ENCODE results near the gene GPR137B. TPM values are rescaled to one million over a fixed set of nuclear protein-coding genes. Genes with fewer than 3 reads are reported as not detected.

GPR137B gene
- total RNA-seq, 4 donors from 2014 or later = 6.0 to 16.2 (median 11.5) TPM

GRCh38 chr1:236173174-236173767, 30.9 kb downstream of the GPR137B start:
- Histone ChIP-seq H3K27ac (no peak overlapping the region), H3K27me3 (no peaks in the 10 kb centered on the region), H3K4me1 (peaks cover 0 to 3% (median 0%) of the 10 kb centered on the region in 4 donors), H3K9me3 (no peaks in the 10 kb centered on the region), H3K4me3 (no peak overlapping the region), H3K36me3 (no peaks in the 10 kb centered on the region)
- intact Hi-C loops (cut with DNase I; ENCODE audit: low total_unique reads) (no loop called here), in situ Hi-C loops (cut with MboI; ENCODE audit: low pct_ligation_motif_present in 1 of 4, low pct_unique_long_range_greater_than_20kb in 1 of 4, low sequenced_read_pairs in 3 of 4) (no loop called here)
- TF ChIP-seq POLR2A (IDR thresholded peaks at IDR 0.05) = no peak
- TF ChIP-seq CTCF (IDR thresholded peaks at IDR 0.05) = no peak
- no peak for TF ChIP-seq EP300 (IDR thresholded peaks at IDR 0.05; ENCODE audit: low read depth)
- WGBS, 2 donors (ENCODE audit: low coverage in 1 of 2) = 82 to 85% methylated on average over 4 to 5 of the region's 5 CpGs
- DNase-seq = no peak

GRCh38 chr1:236175642-236176336, 33.5 kb downstream of the GPR137B start:
- WGBS, 2 donors (ENCODE audit: low coverage in 1 of 2) = 87% methylated on average over 7 to 12 of the region's 12 CpGs
- no peak for DNase-seq
- Histone ChIP-seq H3K4me1 (peaks cover 0 to 3% (median 0%) of the 10 kb centered on the region in 4 donors), H3K27me3 (no peaks in the 10 kb centered on the region), H3K9me3 (no peaks in the 10 kb centered on the region), H3K4me3 (no peak overlapping the region), H3K27ac (no peak overlapping the region), H3K36me3 (peaks cover 0 to 4% (median 0%) of the 10 kb centered on the region in 4 donors)
- intact Hi-C loops (cut with DNase I; ENCODE audit: low total_unique reads) = no loop called here
- in situ Hi-C loops (cut with MboI; ENCODE audit: low pct_ligation_motif_present in 1 of 4, low pct_unique_long_range_greater_than_20kb in 1 of 4, low sequenced_read_pairs in 3 of 4) = no loop called here
- TF ChIP-seq POLR2A (IDR thresholded peaks at IDR 0.05) (no peak), CTCF (IDR thresholded peaks at IDR 0.05) (no peak), EP300 (IDR thresholded peaks at IDR 0.05; ENCODE audit: low read depth) (no peak), POLR2AphosphoS5 (IDR thresholded peaks at IDR 0.05) (no peak)

DNA sequence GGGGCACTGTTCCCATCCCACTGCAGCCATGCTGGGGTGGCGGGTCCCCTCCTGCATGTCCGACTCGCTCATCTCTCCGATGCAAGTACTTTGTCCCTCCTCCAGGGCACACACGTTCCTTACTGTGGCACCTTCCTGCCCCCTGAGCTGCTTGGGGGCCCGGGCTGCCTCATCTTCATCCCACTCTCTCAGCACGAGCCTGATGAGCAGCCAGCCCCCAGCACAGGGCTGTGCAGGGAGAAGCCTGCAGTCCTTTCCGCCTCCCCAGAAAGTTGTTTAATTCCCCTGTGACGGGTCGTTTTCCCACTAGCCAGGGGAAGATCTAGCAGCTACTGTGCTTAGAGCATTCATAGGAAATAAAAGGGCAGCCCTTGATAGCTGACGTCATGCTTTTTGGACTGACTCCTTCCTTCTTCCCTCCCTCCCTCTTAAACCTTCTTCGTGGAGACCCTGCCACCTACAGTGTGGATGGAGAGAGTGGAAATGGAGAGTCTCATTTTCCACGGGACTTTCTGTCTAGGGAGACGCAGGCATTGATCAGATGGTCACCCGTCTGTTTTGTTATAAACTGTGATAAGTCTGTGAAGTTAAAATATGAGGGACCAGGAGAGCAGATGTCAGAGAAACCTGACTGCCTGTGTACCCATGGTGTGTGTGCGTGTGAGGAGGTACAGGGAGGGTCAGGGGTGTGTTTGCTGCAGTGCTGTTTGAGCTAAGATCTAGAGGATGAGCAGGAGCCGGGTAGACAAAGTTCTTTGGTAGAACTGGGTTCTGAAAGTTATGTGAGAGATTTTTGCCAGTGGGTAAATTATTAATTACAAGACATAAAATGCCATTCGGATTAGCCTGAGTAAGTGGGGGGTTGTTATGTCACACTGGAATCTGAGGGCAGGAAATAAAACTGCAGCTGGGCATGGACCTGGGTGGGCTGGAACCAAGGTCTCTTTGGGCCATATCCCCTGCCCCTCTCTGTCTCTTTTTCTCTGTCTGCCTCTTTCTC, 34.3 kb downstream of the GPR137B start:
- TF ChIP-seq POLR2A (IDR thresholded peaks at IDR 0.05) (no peak), POLR2AphosphoS5 (IDR thresholded peaks at IDR 0.05) (no peak), CTCF (IDR thresholded peaks at IDR 0.05) (no peak), EP300 (IDR thresholded peaks at IDR 0.05; ENCODE audit: low read depth) (no peak)
- Histone ChIP-seq H3K4me3 (no peak overlapping the region), H3K27ac (no peak overlapping the region), H3K27me3 (no peaks in the 10 kb centered on the region), H3K9me3 (no peaks in the 10 kb centered on the region), H3K4me1 (peaks cover 0 to 3% (median 0%) of the 10 kb centered on the region in 4 donors), H3K36me3 (peaks cover 0 to 4% (median 0%) of the 10 kb centered on the region in 4 donors)
- DNase-seq = no peak
- WGBS, 2 donors (ENCODE audit: low coverage in 1 of 2) = 41 to 73% methylated on average over 4 to 18 of the region's 18 CpGs
- in situ Hi-C loops (cut with MboI; ENCODE audit: low pct_ligation_motif_present in 1 of 4, low pct_unique_long_range_greater_than_20kb in 1 of 4, low sequenced_read_pairs in 3 of 4) = no loop called here
- intact Hi-C loops (cut with DNase I; ENCODE audit: low total_unique reads) = no loop called here

DNA sequence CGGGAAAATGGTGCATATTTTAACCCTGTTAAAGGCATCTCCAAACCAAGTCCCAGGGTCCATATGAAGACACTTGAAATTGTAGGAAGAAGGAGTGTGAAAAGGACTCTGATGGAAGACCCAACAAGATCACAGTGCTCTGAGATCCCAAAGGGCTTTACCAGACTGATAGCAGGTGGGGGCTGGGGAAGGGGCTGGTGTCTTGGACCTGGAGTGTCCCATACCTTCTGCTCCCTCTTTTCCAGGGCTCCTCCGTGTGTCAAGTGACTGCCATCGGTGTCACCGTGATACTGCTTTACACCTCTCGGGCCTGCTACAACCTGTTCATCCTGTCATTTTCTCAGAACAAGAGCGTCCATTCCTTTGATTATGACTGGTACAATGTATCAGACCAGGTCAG, 37.3 kb downstream of the GPR137B start:
- no peak for DNase-seq
- H3K4me3 ChIP-seq = no peak overlapping the region
- no peaks in the 10 kb centered on the region for H3K9me3 ChIP-seq
- no peaks in the 10 kb centered on the region for H3K27me3 ChIP-seq
- 89 to 100% methylated on average over 1 to 6 of the region's 6 CpGs for WGBS, 2 donors (ENCODE audit: low coverage in 1 of 2)
- in situ Hi-C loops (cut with MboI; ENCODE audit: low pct_ligation_motif_present in 1 of 4, low pct_unique_long_range_greater_than_20kb in 1 of 4, low sequenced_read_pairs in 3 of 4) (no loop called here), intact Hi-C loops (cut with DNase I; ENCODE audit: low total_unique reads) (no loop called here)
- TF ChIP-seq POLR2A (IDR thresholded peaks at IDR 0.05) (no peak), CTCF (IDR thresholded peaks at IDR 0.05) (no peak), EP300 (IDR thresholded peaks at IDR 0.05; ENCODE audit: low read depth) (no peak)
- no peak overlapping the region for H3K27ac ChIP-seq
- peaks cover 0 to 4% (median 0%) of the 10 kb centered on the region in 4 donors for H3K36me3 ChIP-seq
- peaks cover 0 to 3% (median 0%) of the 10 kb centered on the region in 4 donors for H3K4me1 ChIP-seq

Data from transverse colon (tissue), 4 donors.